Ovary (tissue), 9 donors: ENCODE results near the gene ITPR1. TPM values are rescaled to one million over a fixed set of nuclear protein-coding genes. Genes with fewer than 3 reads are reported as not detected.

Experiments used
- DNase-seq, 5 donors: peaks; one replicate each; pipeline ENCODE4 v3.0.0-alpha.2; 2019 to 2020
- H3K27ac ChIP-seq, 2 donors: fragments of 200-600 bp; one replicate each; pipeline versions ENCODE4 v1.5.1 to v1.8.0; 2019 to 2022
- H3K27me3 ChIP-seq: fragments of 200-600 bp; one replicate; pipeline ENCODE4 v1.8.0; 2022
- H3K36me3 ChIP-seq: fragments of 200-600 bp; sonication (generic); one replicate; pipeline ENCODE4 v1.5.1; 2019
- H3K4me1 ChIP-seq: one replicate; pipeline ENCODE4 v1.8.1; 2013; ENCODE audit warnings: mild to moderate bottlenecking, moderate library complexity; ENCODE audit not compliant: insufficient read depth
- H3K4me3 ChIP-seq: fragments of 200-600 bp; sonication (generic); one replicate; pipeline ENCODE4 v1.5.1; 2017
- H3K9me3 ChIP-seq, 2 donors: fragments of 200-600 bp in 1 of 2; sonication (generic) in 1 of 2; one replicate each; pipeline versions ENCODE4 v1.5.1 to v1.8.1; 2013 to 2019; ENCODE audit warnings: mild to moderate bottlenecking in 1 of 2, moderate library complexity in 1 of 2
- EP300 ChIP-seq: sonication (generic); formaldehyde crosslinking; IDR thresholded peaks from one replicate; pipeline ENCODE4 v1.6.1; 2017; ENCODE audit warnings: antibody characterized with exemption
- POLR2A ChIP-seq: fragments of 450-650 bp; IDR thresholded peaks from one replicate; pipeline ENCODE4 v1.6.1; 2017; ENCODE audit warnings: antibody characterized with exemption, mild to moderate bottlenecking, moderate library complexity
- WGBS, 3 donors: extraction: QIAGEN DNeasy Blood & Tissue Kit in 1 of 3; methylation state at CpG; one replicate each; pipeline versions ENCODE4 v1.1.5 to v1.1.7; 2013 to 2017; 5-methylcytosine and 5-hydroxymethylcytosine counted together
- intact Hi-C, 4 donors: fragments of 100-400 bp; cut with DNase I; formaldehyde crosslinking; loops; one replicate each; pipeline versions ENCODE4 v1.11.0 to v1.15.1; 2022 to 2023
- polyA plus RNA-seq, 2 donors: library from polyadenylated mRNA; stranded (reverse); fragments of 200-250 nt in 1 of 2; fragments of 350-450 nt in 1 of 2; fragmentation: Illumina TruSeq in 1 of 2; extraction: RNeasy Lipid Tissue Mini Kit (QIAGEN cat#74804) in 1 of 2; gene quantifications; one replicate each; pipeline ENCODE4 v1.2.3, GENCODE V29; 2013 to 2014
- total RNA-seq, 7 donors: library from RNA; depleted of rRNA in 2 of 7; stranded (reverse); fragments of >200 nt in 2 of 7; fragmentation: NEBNext Ultra II Directional in 3 of 7; extraction: Animal tissue kit (Norgen Biotek cat#: 25700) in 3 of 7; gene quantifications; one replicate each; pipeline versions ENCODE4 v1.1.0 to v1.2.4, GENCODE V29; 2016 to 2023
- TF ChIP-seq, protein P1 (sequence below), 3 donors: fragments of 450-650 bp in 2 of 3; fragments of 200-600 bp in 1 of 3; IDR thresholded peaks; one replicate each; pipeline versions ENCODE4 v1.5.1 to v1.8.0; 2016 to 2022; ENCODE audit warnings: antibody characterized with exemption in 3 of 3, mild to moderate bottlenecking in 1 of 3
- donor health status: DM: no; HTN: no; CAD: no; lungs with moderate emphysema.
- donor health status: DM: no; HTN: no; CAD: no.
- donor health status: Bipolar disorder and iron deficiency.
- donor health status: DM: yes; HTN: yes; CAD: no.
- donor health status: DM: no; HTN: no; CAD: no.
- donor health status: DM: yes; HTN: yes; CAD: no.

ITPR1 gene
- total and polyA plus RNA-seq, 9 donors: 59.5 to 313 (median 144) TPM

DNA sequence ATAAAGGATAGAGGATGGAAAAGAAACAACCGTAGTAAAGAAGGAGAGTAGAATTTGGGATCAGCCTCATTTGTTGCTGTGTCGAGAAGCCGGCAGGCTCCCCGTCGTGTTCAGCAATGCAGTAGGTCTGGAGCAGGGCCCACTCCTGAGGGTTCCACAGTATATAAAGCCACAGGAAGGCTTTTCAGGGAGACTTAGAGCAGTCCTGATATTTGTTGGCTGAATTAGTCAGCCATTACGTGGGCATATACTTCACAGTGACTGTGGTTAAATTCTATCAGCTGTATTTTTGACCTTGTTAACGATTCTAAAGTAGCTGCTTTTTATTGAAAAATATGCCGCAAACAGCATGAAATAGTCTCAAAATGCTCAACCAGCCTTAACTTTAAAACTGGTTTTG lies 149.5 kb downstream of the ITPR1 start:
- intact Hi-C loops: no loop called here

GRCh38 chr3:4643904-4644547 lies 150.9 kb downstream of the ITPR1 start:
- WGBS, 3 donors: 83 to 89% (median 84%) methylated on average over 9 of the region's 9 CpGs
- no peaks in the 10 kb centered on the region for H3K9me3 ChIP-seq
- H3K4me1 ChIP-seq: no peaks in the 10 kb centered on the region
- TF ChIP-seq, protein P1, sequence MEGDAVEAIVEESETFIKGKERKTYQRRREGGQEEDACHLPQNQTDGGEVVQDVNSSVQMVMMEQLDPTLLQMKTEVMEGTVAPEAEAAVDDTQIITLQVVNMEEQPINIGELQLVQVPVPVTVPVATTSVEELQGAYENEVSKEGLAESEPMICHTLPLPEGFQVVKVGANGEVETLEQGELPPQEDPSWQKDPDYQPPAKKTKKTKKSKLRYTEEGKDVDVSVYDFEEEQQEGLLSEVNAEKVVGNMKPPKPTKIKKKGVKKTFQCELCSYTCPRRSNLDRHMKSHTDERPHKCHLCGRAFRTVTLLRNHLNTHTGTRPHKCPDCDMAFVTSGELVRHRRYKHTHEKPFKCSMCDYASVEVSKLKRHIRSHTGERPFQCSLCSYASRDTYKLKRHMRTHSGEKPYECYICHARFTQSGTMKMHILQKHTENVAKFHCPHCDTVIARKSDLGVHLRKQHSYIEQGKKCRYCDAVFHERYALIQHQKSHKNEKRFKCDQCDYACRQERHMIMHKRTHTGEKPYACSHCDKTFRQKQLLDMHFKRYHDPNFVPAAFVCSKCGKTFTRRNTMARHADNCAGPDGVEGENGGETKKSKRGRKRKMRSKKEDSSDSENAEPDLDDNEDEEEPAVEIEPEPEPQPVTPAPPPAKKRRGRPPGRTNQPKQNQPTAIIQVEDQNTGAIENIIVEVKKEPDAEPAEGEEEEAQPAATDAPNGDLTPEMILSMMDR (IDR thresholded peaks at IDR 0.05): no peak
- TF ChIP-seq POLR2A (no peak), EP300 (no peak)
- no peaks in the 10 kb centered on the region for H3K27me3 ChIP-seq
- DNase-seq: peak in 2 of 5 donors; percentile 14 to 43
- intact Hi-C loops: no loop called here
- no peak overlapping the region for H3K27ac ChIP-seq
- H3K36me3 ChIP-seq: no peaks in the 10 kb centered on the region
- H3K4me3 ChIP-seq: no peak overlapping the region

More for the DNA sequence above, 149.5 kb downstream of the ITPR1 start:
- Histone ChIP-seq H3K27ac (no peak overlapping the region), H3K27me3 (no peaks in the 10 kb centered on the region), H3K36me3 (no peaks in the 10 kb centered on the region), H3K4me1 (no peaks in the 10 kb centered on the region), H3K9me3 (no peaks in the 10 kb centered on the region), H3K4me3 (no peak overlapping the region)
- no peak for DNase-seq
- 87 to 90% (median 88%) methylated on average over 8 of the region's 8 CpGs for WGBS, 3 donors
- no peak for TF ChIP-seq EP300
- TF ChIP-seq, protein P1 (IDR thresholded peaks at IDR 0.05): no peak
- TF ChIP-seq POLR2A: no peak

DNA sequence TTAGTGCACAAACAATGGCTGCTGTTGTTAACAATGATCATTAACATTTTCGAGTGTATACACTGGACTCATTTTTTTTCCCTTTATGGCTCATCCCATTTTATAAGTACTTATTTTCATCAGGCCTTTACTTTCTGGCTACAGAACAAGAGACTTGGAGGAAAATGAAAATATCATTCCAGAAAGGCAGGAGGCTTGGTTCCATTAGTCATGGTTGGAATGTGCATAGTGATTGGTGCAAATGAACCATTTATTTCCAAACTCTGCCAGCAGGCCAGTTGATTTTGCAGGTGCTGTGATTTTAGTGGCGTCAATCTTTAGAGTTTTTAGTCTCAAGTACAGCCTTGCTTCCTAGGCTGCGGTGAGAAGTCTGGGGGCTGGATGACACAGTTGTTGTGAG lies 151.8 kb downstream of the ITPR1 start:
- no peaks in the 10 kb centered on the region for H3K9me3 ChIP-seq
- TF ChIP-seq, protein P1 (IDR thresholded peaks at IDR 0.05): no peak
- TF ChIP-seq EP300: no peak
- no peak for TF ChIP-seq POLR2A
- H3K36me3 ChIP-seq: no peaks in the 10 kb centered on the region
- H3K4me1 ChIP-seq: no peaks in the 10 kb centered on the region
- no peak for DNase-seq
- H3K27ac ChIP-seq: no peak overlapping the region
- intact Hi-C loops: no loop called here
- no peak overlapping the region for H3K4me3 ChIP-seq
- no peaks in the 10 kb centered on the region for H3K27me3 ChIP-seq
- WGBS, 3 donors: 83 to 90% (median 85%) methylated on average over 3 of the region's 3 CpGs

- DNase-seq: no peak
- WGBS, 3 donors: 87 to 93% (median 91%) methylated on average over 6 of the region's 6 CpGs
- Histone ChIP-seq H3K4me1 (no peaks in the 10 kb centered on the region), H3K27me3 (no peaks in the 10 kb centered on the region), H3K4me3 (no peak overlapping the region), H3K36me3 (no peaks in the 10 kb centered on the region), H3K9me3 (no peaks in the 10 kb centered on the region), H3K27ac (no peak overlapping the region)
- TF ChIP-seq, protein P1 (IDR thresholded peaks at IDR 0.05): no peak
- TF ChIP-seq EP300 (no peak), POLR2A (no peak)
- intact Hi-C loops: no loop called here
Observed at GRCh38 chr3:4645468-4645867, 152.3 kb downstream of the ITPR1 start.
